ENCODE data around the gene ZNF324.
A peak's percentile ranks its signal among the peaks of the same experiment; 100 is the strongest.

Gene ZNF324

GRCh38 chr19:58450856-58451357, 16.0 kb upstream of the ZNF324 start:
- no peak for DNase-seq (ENCODE audit: low read depth in 1 of 2, low spot score in 1 of 2)
- H3K27ac ChIP-seq (replicated peaks): peak overlapping the region; percentile 72
- no peaks in the 10 kb centered on the region for H3K27me3 ChIP-seq (ENCODE audit: insufficient read depth, poor library complexity, severe bottlenecking)
- H3K4me3 ChIP-seq (replicated peaks; ENCODE audit: insufficient read depth, low read length): peak overlapping the region; percentile 95
- no peak for TF ChIP-seq REST (IDR thresholded peaks at IDR 0.05; ENCODE audit: insufficient replicate concordance, low read depth)
- no peak for TF ChIP-seq POLR2AphosphoS5 (IDR thresholded peaks at IDR 0.05; ENCODE audit: low read depth)
- TF ChIP-seq GABPA (IDR thresholded peaks at IDR 0.05; ENCODE audit: low read depth): no peak
- no peak for TF ChIP-seq SPI1 (IDR thresholded peaks at IDR 0.05; ENCODE audit: borderline replicate concordance, low read depth)
- TF ChIP-seq, protein P1, sequence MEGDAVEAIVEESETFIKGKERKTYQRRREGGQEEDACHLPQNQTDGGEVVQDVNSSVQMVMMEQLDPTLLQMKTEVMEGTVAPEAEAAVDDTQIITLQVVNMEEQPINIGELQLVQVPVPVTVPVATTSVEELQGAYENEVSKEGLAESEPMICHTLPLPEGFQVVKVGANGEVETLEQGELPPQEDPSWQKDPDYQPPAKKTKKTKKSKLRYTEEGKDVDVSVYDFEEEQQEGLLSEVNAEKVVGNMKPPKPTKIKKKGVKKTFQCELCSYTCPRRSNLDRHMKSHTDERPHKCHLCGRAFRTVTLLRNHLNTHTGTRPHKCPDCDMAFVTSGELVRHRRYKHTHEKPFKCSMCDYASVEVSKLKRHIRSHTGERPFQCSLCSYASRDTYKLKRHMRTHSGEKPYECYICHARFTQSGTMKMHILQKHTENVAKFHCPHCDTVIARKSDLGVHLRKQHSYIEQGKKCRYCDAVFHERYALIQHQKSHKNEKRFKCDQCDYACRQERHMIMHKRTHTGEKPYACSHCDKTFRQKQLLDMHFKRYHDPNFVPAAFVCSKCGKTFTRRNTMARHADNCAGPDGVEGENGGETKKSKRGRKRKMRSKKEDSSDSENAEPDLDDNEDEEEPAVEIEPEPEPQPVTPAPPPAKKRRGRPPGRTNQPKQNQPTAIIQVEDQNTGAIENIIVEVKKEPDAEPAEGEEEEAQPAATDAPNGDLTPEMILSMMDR (IDR thresholded peaks at IDR 0.05; ENCODE audit: insufficient read depth, low read length): no peak

DNA sequence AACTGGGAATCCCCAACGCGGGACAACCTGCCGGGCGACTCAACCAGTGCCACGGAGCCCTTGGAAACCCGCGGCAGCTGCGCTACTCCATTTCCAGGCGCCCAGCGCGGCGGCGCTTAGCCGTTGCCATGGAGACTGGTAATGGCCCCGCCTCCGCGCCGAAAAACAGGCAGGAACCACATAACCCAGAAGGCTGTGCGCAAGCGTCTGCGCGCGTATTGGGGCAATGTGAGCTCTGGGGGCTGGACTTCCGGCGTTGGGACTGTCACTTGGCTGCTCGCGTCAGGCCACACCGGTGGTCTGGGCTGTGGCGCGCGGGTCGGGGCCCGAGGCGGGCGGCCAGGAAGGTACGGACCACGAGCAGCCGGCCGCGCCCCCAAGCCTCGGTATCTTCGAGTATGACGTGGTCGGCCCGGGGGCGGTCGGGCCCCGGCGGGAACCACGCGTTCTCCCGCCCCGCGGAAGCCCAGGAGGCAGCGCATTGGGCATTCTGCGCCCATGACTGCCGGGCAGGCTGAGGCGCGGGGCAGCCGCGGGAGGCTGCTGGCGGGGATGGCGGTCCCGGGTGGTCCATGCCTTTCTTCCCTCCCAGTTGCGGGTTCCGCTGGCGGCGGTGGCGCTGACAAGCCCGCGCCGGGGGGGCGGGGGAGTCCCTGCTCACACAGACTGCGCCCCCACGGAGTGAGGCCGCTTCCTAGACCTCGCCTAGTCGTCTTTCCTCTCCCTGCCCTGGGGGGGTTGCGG, 15.3 kb upstream of the ZNF324 start, which contains the start of gene ZNF324B:
Gene ZNF324B, plus strand, starts transcription at position 265 of the 744 bp plus-strand sequence. CDS start 2,080 bp downstream, outside the sequence.
- no peaks in the 10 kb centered on the region for H3K27me3 ChIP-seq (ENCODE audit: insufficient read depth, poor library complexity, severe bottlenecking)
- peak within 1 kb of the TSS; percentile 72 for H3K27ac ChIP-seq (replicated peaks)
- TF ChIP-seq SPI1 (IDR thresholded peaks at IDR 0.05; ENCODE audit: borderline replicate concordance, low read depth) (no peak), POLR2AphosphoS5 (IDR thresholded peaks at IDR 0.05; ENCODE audit: low read depth) (peak; percentile 53; the same call in 1 of the 2 replicates), REST (IDR thresholded peaks at IDR 0.05; ENCODE audit: insufficient replicate concordance, low read depth) (no peak), GABPA (IDR thresholded peaks at IDR 0.05; ENCODE audit: low read depth) (peak; percentile 92)
- TF ChIP-seq, protein P1 (IDR thresholded peaks at IDR 0.05; ENCODE audit: insufficient read depth, low read length): no peak
- H3K4me3 ChIP-seq (replicated peaks; ENCODE audit: insufficient read depth, low read length): peak within 1 kb of the TSS; percentile 95
- DNase-seq (ENCODE audit: low read depth in 1 of 2, low spot score in 1 of 2): peak; percentile 97

DNA sequence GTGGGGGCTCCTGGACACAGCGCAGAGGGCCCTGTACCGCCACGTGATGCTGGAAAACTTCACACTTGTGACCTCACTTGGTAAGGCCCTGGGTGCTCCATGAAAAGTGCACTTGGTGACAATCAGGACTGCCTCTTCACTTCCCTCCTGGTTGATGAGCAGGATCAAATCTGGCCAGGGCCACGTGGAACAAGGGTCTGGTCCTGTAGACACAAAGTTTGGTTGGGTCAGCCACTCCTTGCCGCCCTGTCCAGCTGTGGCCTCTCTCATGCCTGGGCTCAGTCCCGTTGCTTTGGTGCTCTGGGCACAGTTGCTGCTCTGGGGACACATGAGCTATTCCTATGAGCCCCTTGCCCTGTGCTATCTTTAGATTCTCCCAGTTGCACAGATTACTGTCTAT, 13.1 kb upstream of the ZNF324 start:
- H3K27me3 ChIP-seq (ENCODE audit: insufficient read depth, poor library complexity, severe bottlenecking): no peaks in the 10 kb centered on the region
- H3K4me3 ChIP-seq (replicated peaks; ENCODE audit: insufficient read depth, low read length): no peak overlapping the region
- TF ChIP-seq REST (IDR thresholded peaks at IDR 0.05; ENCODE audit: insufficient replicate concordance, low read depth): no peak
- TF ChIP-seq, protein P1 (IDR thresholded peaks at IDR 0.05; ENCODE audit: insufficient read depth, low read length): no peak
- no peak for TF ChIP-seq POLR2AphosphoS5 (IDR thresholded peaks at IDR 0.05; ENCODE audit: low read depth)
- TF ChIP-seq SPI1 (IDR thresholded peaks at IDR 0.05; ENCODE audit: borderline replicate concordance, low read depth): no peak
- H3K27ac ChIP-seq (replicated peaks): no peak overlapping the region
- DNase-seq (ENCODE audit: low read depth in 1 of 2, low spot score in 1 of 2): no peak

Data from HL-60 (cell line).